Stimulated activated CD8-positive, alpha-beta memory T cell treated with anti-CD3 and anti-CD28 coated beads, Interleukin-4, amount 100 ng/mL, for 4 hours (primary cell): Measurements from ENCODE around the gene TOMM20.

ENCODE experiments used
- DNase-seq, 2 donors: peaks; one replicate each; pipeline ENCODE4 v3.0.0-alpha.2; 2020; ENCODE audit warnings: low read depth in 2 of 2, low spot score in 1 of 2

The TOMM20 gene

DNA sequence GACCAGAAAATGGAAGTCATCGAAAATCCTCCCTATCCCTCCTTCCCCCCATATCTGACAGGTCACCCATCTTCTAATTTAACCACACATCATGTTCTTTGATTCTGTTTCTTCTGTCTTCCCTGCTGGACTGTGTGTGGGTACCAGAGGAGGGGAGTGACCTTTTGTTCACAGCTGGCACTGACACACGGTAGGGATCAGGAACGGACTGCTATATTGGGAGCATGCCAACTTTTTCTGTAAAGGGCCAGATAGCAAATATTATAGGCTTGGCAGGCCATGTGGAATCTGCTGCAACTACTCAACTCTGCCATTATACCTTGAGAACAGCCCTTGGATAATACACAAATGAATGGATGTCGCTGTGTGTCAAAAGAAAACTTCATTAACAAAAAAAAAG lies 7.5 kb upstream of the TOMM20 start:
- DNase-seq: no peak

DNA sequence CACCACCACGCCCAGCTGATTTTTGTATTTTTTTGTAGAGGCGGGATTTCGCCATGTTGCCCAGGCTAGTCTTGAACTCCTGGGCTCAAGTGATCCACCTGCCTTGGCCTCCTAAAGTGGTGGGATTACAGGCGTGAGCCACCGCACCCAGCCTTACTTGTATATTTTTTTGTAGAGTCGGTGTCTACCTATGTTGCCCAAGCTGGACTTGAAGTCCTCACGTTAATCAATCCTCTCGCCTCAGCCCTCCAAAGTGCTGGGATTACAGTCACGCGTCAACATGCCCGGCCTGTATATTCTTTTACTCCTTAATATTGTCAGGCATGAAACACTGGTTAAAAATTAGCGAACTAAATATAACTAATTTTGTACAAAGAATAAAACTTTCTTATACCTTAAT lies 5.5 kb upstream of the TOMM20 start:
- DNase-seq: no peak

GRCh38 chr1:235133086-235133485 lies 4.4 kb upstream of the TOMM20 start:
- no peak for DNase-seq

DNA sequence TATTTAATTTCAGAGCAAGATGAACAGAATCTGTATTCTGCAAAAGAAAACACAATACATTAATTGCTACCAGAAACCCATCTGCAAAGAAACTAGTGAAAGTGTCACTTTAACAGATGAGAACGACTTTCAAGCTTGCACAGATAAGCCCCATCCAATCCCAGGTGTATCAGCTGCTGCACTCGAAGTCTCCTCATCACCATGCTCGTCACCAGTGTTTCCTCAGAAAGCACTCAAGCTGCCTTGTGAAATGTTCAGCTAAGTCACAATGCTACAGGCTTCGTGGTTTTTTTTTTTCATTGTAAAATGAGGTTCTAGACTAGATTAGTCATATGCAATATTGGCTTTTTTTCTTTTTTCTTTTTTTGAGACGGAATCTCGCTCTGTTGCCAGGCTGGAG lies 3.3 kb upstream of the TOMM20 start:
- no peak for DNase-seq

DNA sequence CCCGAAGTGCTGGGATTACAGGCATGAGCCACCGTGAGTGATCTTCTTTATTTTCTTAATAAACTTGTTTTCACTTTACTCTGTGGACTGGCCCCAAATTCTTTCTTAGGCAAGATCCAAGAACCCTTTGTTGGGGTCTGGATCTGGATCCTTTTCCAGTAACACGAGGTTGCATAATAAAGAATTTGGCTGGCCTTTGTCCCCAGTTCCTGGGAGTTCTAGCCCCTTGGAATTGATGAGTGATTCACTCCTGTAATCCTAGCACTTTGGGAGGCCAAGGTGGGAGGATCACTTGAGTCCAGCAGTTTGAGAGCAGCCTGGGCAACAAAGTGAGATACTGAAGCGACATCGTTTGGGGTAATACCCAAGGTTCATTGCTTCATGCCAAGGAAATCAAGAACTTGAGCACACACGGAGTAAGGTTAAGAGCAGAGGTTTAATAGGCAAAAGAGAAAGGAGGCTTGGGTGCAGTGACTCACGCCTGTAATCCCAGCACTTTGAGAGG lies 2.2 kb upstream of the TOMM20 start:
- DNase-seq: no peak

- no peak for DNase-seq
Observed at GRCh38 chr1:235129774-235130570, 1.3 kb upstream of the TOMM20 start.

DNA sequence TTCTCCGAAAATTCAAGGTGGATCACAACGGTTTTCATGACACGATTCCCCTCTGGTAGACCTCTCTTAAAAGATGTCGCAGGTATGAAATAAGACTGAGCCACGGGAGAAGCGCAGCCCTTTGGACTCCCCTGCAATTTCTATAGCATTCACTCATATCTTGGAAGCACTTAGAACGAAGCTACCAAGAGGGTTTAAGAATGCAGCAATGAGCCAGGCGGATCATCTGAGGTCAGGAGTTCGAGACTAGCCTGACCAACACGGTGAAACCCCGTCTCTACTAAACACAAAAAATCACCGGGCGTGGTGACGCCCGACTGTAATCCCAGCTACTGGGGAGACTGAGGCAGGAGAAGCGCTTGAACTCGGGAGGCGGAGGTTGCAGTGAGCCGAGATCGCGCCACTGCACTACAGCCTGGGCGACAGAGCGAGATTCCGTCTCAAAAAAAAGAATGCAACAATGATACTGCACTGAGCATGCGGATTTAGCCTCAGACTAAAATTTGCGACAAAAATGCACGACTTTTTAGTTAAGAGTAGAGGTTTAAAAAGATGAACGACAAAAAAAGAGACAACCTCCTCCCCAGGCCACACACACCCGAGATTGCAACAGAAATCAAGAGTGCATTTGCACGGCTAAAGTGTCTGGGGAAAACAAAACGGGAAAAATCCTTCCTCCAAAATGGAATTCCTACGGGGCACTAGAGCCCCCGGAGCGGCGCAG lies 743 bp downstream of the TOMM20 start:
- DNase-seq: no peak

GRCh38 chr1:235127203-235127602 lies 1.4 kb downstream of the TOMM20 start:
- DNase-seq: no peak

GRCh38 chr1:235124665-235125064 lies 4.0 kb downstream of the TOMM20 start:
- no peak for DNase-seq

GRCh38 chr1:235124111-235124510 lies 4.5 kb downstream of the TOMM20 start:
- DNase-seq: no peak

DNA sequence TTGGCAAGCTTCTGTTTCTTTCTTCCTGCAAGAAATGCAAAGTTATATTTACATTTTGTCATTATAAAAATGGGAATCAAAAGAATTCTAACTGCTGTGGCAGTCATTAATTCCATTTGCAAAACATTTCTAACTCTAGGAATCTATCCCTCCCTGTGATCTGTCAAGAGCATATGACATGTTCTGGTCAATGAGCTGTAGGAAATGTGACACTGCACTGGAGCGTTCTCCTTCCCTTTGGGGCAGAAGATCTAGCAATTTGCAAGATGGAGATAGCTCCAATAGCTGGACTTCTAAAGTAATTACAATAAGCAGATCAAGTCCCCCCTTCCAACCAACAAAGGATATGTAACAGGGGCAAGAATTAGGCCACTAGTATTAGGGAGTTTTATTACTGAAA lies 6.3 kb downstream of the TOMM20 start:
- no peak for DNase-seq

DNA sequence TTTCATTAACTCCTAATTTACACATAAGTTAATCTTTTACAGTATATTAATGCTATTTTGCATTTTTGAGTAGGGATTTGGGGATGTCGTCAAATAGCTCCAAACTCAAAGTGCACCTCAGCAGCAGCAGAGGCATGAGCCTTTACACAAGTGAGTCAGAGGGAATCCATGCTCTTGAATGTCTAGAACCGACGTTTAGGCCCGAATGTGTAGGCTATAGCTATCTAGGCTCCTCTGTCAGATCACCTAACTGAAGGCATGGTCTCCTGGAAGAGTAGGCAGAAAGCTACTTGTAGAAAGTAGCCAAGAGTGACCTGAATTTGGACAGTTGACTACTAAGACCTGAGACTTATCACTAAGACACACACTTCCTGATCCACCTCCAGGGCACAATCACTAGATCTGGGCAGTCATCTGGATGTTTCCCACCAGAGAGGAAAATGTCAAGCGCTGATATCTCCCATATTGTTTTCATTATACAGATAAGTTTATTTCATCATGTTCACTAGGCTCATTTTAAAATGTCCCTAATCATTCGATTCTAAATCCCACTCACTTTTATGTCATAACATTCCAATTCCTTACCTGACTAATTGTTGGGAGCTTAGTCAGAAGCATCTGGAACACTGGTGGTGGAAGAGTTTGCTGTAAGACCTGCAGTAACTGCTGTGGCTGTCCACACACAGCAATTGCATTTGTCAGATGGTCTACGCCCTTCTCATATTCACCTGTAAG lies 15.3 kb downstream of the TOMM20 start:
- DNase-seq: no peak

GRCh38 chr1:235112297-235113182 lies 16.1 kb downstream of the TOMM20 start:
- DNase-seq: no peak

GRCh38 chr1:235111107-235111506 lies 17.5 kb downstream of the TOMM20 start:
- no peak for DNase-seq

- no peak for DNase-seq
Observed at GRCh38 chr1:235108876-235109275, 19.8 kb downstream of the TOMM20 start.

DNA sequence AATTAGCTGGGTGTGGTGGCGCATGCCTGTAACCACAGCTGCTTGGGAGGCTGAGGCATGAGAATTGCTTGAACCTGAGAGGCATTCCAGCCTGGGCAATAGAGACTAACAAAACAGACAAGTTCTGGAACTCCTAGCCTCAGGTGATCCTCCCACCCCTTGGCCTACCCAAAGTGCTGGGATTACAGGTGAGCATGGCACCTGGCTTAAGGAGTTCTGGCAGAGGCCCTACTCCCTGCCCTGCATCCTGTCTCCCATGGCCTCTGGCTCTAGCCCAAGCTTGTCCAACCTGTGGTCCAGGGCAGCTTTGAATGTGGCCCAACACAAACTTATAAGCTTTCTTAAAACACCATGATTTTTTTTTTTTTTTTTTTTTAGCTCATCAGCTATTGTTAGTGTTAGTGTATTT lies 20.4 kb downstream of the TOMM20 start:
- no peak for DNase-seq

- DNase-seq: no peak
Observed at GRCh38 chr1:235107368-235108184, 21.1 kb downstream of the TOMM20 start.

GRCh38 chr1:235106457-235106856 lies 22.2 kb downstream of the TOMM20 start:
- DNase-seq: no peak

- no peak for DNase-seq
Observed at GRCh38 chr1:235105051-235106043, 23.3 kb downstream of the TOMM20 start.
